Hippocampal formation (tissue), 2 donors: Measurements from ENCODE around the gene CHTF18.
A peak's percentile ranks its signal among the peaks of the same experiment; 100 is the strongest.

ENCODE experiments used
- DNase-seq, 2 donors: peaks; one replicate each; lab custom pipeline; 2025; lab: John Stamatoyannopoulos, UW

Gene CHTF18

GRCh38 chr16:794091-794822 lies 5.8 kb downstream of the CHTF18 start:
- no peak for DNase-seq

- no peak for DNase-seq
Measured at GRCh38 chr16:794853-795466, 6.5 kb downstream of the CHTF18 start.

GRCh38 chr16:795580-796229 lies 7.3 kb downstream of the CHTF18 start:
- DNase-seq, result no peak

GRCh38 chr16:796296-797119 lies 8.1 kb downstream of the CHTF18 start:
- DNase-seq, result no peak

GRCh38 chr16:797120-797420 lies 8.7 kb downstream of the CHTF18 start:
- DNase-seq, result no peak

GRCh38 chr16:797686-798085 lies 9.3 kb downstream of the CHTF18 start:
- no peak for DNase-seq

GRCh38 chr16:798666-799065 lies 10.2 kb downstream of the CHTF18 start:
- DNase-seq, result no peak

- no peak for DNase-seq
Measured at GRCh38 chr16:799111-799947, 10.9 kb downstream of the CHTF18 start.

GRCh38 chr16:799948-800833 lies 11.8 kb downstream of the CHTF18 start, which contains the start of gene GNG13:
Gene GNG13 (minus strand): TSS chr16:800734. CDS start chr16:799077, 1,657 bp downstream.
- DNase-seq, result no peak

- no peak for DNase-seq
Measured at GRCh38 chr16:800834-801511, 12.6 kb downstream of the CHTF18 start.

GRCh38 chr16:801584-802363 lies 13.4 kb downstream of the CHTF18 start:
- no peak for DNase-seq

GRCh38 chr16:802461-802860 lies 14.0 kb downstream of the CHTF18 start:
- DNase-seq, result no peak

GRCh38 chr16:802914-803753 lies 14.7 kb downstream of the CHTF18 start:
- DNase-seq, result no peak

- no peak for DNase-seq
Measured at GRCh38 chr16:803754-804080, 15.3 kb downstream of the CHTF18 start.

GRCh38 chr16:804193-805048 lies 16.0 kb downstream of the CHTF18 start:
- no peak for DNase-seq

- DNase-seq, result no peak
Measured at GRCh38 chr16:805474-805873, 17.1 kb downstream of the CHTF18 start.

GRCh38 chr16:807347-808084 lies 19.1 kb downstream of the CHTF18 start:
- DNase-seq, result peak; percentile 74 to 86
